K562 (cell line): ENCODE measurements around the gene MEAF6. TPM values are rescaled to one million over a fixed set of nuclear protein-coding genes. Genes with fewer than 3 reads are reported as not detected.

ENCODE experiments used
- ATAC-seq: fragments of 200-7000 bp; cut with Tn5 transposase; 3 replicates; pipeline ENCODE4 v1.9.1; 2020; ENCODE audit warnings: moderate library complexity
- BruUV-seq: library from RNA; stranded (reverse); fragments of 400-500 nt; replicated peaks from 2 replicates; lab custom pipeline; 2021; lab: Mats Ljungman, UMichigan
- CTCF ChIA-PET: fragments of 300-600 bp; formaldehyde crosslinking; extraction: SDS; loops from one replicate; lab custom pipeline; 2021; ENCODE audit warnings: low intra/inter-chr PET ratio; lab: Yijun Ruan, JAX
- POLR2A ChIA-PET: fragments of 300-600, 350-650 bp; sonication (Branson Sonifier 250); formaldehyde crosslinking; extraction: SDS; loops from one replicate; lab custom pipeline; 2021; ENCODE audit warnings: antibody characterized with exemption, inconsistent platforms; lab: Yijun Ruan, JAX
- DNase-seq, 4 experiments: peaks; one replicate each; pipeline versions ENCODE4 v3.0.0 to v3.0.0-alpha.2; 2011 to 2018; ENCODE audit warnings: low spot score in 3 of 4, mixed read lengths in 3 of 4; ENCODE audit errors: extremely low read depth in 1 of 4
- FAIRE-seq: peaks from 2 replicates; lab custom pipeline; 2011; peaks lifted over from hg19 to GRCh38; lab: Jason Lieb, UNC
- H2AFZ ChIP-seq: 2 replicates; pipeline ENCODE4 v1.6.0; 2011; ENCODE audit warnings: low read depth, low read length, control low read depth, inconsistent platforms
- H3K27ac ChIP-seq: fragments of 200-600 bp; 3 replicates; pipeline ENCODE4 v1.8.0; 2011; ENCODE audit warnings: low read depth, mild to moderate bottlenecking, control low read depth, inconsistent platforms, low read length, moderate library complexity, mixed read lengths; ENCODE audit errors: extremely low read depth
- H3K27me3 ChIP-seq, 2 experiments: fragments of 300-600 bp in 1 of 2; 2 replicates in 1 of 2; 3 replicates in 1 of 2; pipeline versions ENCODE4 v1.6.0 to v1.8.0; 2011; ENCODE audit warnings: inconsistent platforms in 2 of 2, low read length in 2 of 2, mild to moderate bottlenecking in 1 of 2, mixed read lengths in 1 of 2, moderate library complexity in 1 of 2; ENCODE audit not compliant: control insufficient read depth in 2 of 2, insufficient read depth in 2 of 2
- H3K36me3 ChIP-seq: fragments of 300-600 bp; 3 replicates; pipeline ENCODE4 v1.8.0; 2011; ENCODE audit warnings: mild to moderate bottlenecking, low read length, inconsistent platforms; ENCODE audit not compliant: control insufficient read depth, insufficient read depth
- H3K4me1 ChIP-seq, 2 experiments: fragments of 200-600 bp in 1 of 2; replicated peaks in 1 of 2; 2 replicates in 1 of 2; 3 replicates in 1 of 2; pipeline versions ENCODE4 v1.5.1 to v1.8.0; 2011; ENCODE audit warnings: inconsistent platforms in 2 of 2, low read length in 2 of 2, mild to moderate bottlenecking in 1 of 2, mixed read lengths in 1 of 2, moderate library complexity in 1 of 2; ENCODE audit not compliant: control insufficient read depth in 2 of 2, insufficient read depth in 2 of 2
- H3K4me2 ChIP-seq: 2 replicates; pipeline ENCODE4 v1.6.1; 2011; ENCODE audit warnings: low read length, control low read depth, inconsistent platforms, mixed read lengths; ENCODE audit not compliant: insufficient read depth
- H3K4me3 ChIP-seq: fragments of 200-600 bp; sonication (generic), shearing (Covaris generic); 2 replicates; pipeline ENCODE4 v1.5.1; 2016; ENCODE audit warnings: control low read depth, inconsistent platforms
- H3K79me2 ChIP-seq: fragments of 200-600 bp; 3 replicates; pipeline ENCODE4 v1.8.0; 2011; ENCODE audit warnings: low read length, inconsistent platforms; ENCODE audit not compliant: control insufficient read depth, insufficient read depth
- H3K9ac ChIP-seq, 2 experiments: 2 replicates each; pipeline versions ENCODE4 v1.6.0 to v1.6.1; 2011; ENCODE audit warnings: low read depth in 2 of 2, low read length in 2 of 2, control low read depth in 1 of 2, inconsistent platforms in 1 of 2, mild to moderate bottlenecking in 1 of 2, mixed read lengths in 1 of 2; ENCODE audit not compliant: insufficient read depth in 1 of 2
- H3K9me1 ChIP-seq: one replicate; pipeline ENCODE4 v1.6.0; 2011; ENCODE audit warnings: inconsistent platforms, mild to moderate bottlenecking, low read length, moderate library complexity; ENCODE audit not compliant: control insufficient read depth, insufficient read depth
- H3K9me3 ChIP-seq: replicated peaks from 2 replicates; pipeline ENCODE4 v1.5.1; 2011; ENCODE audit warnings: low read depth, low read length, inconsistent platforms; ENCODE audit not compliant: control insufficient read depth, insufficient read depth
- H4K20me1 ChIP-seq: replicated peaks from 2 replicates; pipeline ENCODE4 v1.6.1; 2011; ENCODE audit warnings: low read length, inconsistent platforms, mixed read lengths; ENCODE audit not compliant: control insufficient read depth, insufficient read depth
- FOS ChIP-seq: IDR thresholded peaks from 3 replicates; pipeline ENCODE4 v1.6.1; 2011; ENCODE audit not compliant: insufficient read length; ENCODE audit errors: extremely low read depth
- KAT7 ChIP-seq: sonication (generic); formaldehyde crosslinking; IDR thresholded peaks from 2 replicates; pipeline ENCODE4 v1.8.0; 2022; ENCODE audit warnings: missing genetic modification reagents, mild to moderate bottlenecking, borderline replicate concordance
- NFRKB ChIP-seq: fragments of 450-650 bp; IDR thresholded peaks from 2 replicates; pipeline ENCODE4 v1.6.1; 2016; ENCODE audit warnings: low read depth
- SMARCA5 ChIP-seq: fragments of 450-650 bp; IDR thresholded peaks from 2 replicates; pipeline ENCODE4 v1.6.1; 2016
- TEAD1 ChIP-seq, 2 experiments: fragments of 450-650 bp in 1 of 2; sonication (generic) in 1 of 2; formaldehyde crosslinking; IDR thresholded peaks; 2 replicates each; pipeline versions ENCODE4 v1.4.0 to v1.8.0; 2020 to 2022; ENCODE audit warnings: mild to moderate bottlenecking in 2 of 2, missing genetic modification reagents in 1 of 2
- WGBS: fragments of 100-300 bp; shearing (Covaris generic); methylation state at CpG from one replicate; pipeline ENCODE4 v1.1.6; 2016; ENCODE audit warnings: low coverage, mixed read lengths; ENCODE audit not compliant: insufficient coverage; ENCODE audit errors: missing lambda C conversion rate; 5-methylcytosine and 5-hydroxymethylcytosine counted together
- in situ Hi-C: fragments of 300-500 bp; cut with MboI; formaldehyde crosslinking; loops from 4 replicates; pipeline ENCODE4 v1.15.0; 2018; ENCODE audit warnings: inconsistent platforms, mixed read lengths
- intact Hi-C: fragments of 100-400 bp; cut with micrococcal nuclease; formaldehyde crosslinking; loops from 2 replicates; pipeline ENCODE4 v1.14.2; 2022
- polyA plus RNA-seq, 8 experiments: library from polyadenylated mRNA; depleted of rRNA in 4 of 8; stranded (reverse) in 5 of 8; unstranded in 3 of 8; fragments of >200 nt; fragmentation: Nextera tagmentation in 2 of 8; fragmentation: Illumina TruSeq in 1 of 8; extraction: Ambion mirVana in 2 of 8; extraction: Trizol in 1 of 8; gene quantifications; 2 replicates each; pipeline versions ENCODE4 v1.2.1 to v1.2.3, GENCODE V29; 2011 to 2014; ENCODE audit warnings: inconsistent platforms in 1 of 8, missing spikeins in 1 of 8
- total RNA-seq, 7 experiments: library from RNA; depleted of rRNA in 6 of 7; stranded (reverse); fragments of >200 nt in 6 of 7; fragmentation: Illumina TruSeq in 2 of 7; extraction: Trizol in 2 of 7; gene quantifications; 2 replicates each; pipeline versions ENCODE4 v1.2.1 to v1.2.3, GENCODE V29; 2011 to 2021; ENCODE audit warnings: low replicate concordance in 1 of 7
- TF ChIP-seq, protein P1 (sequence below): fragments of 250-450 bp; sonication (Bioruptor Pico); IDR thresholded peaks from 2 replicates; pipeline ENCODE4 v1.5.1; 2021; ENCODE audit warnings: mild to moderate bottlenecking
- TF ChIP-seq, protein P2 (sequence below): fragments of 250-450 bp; sonication (Bioruptor Pico); IDR thresholded peaks from 2 replicates; pipeline ENCODE4 v1.5.0; 2020; ENCODE audit warnings: mild to moderate bottlenecking
- TF ChIP-seq, protein P3 (sequence below): fragments of 450-650 bp; IDR thresholded peaks from 2 replicates; pipeline ENCODE4 v1.6.1; 2018; ENCODE audit not compliant: partially characterized antibody
- TF ChIP-seq, protein P4 (sequence below): fragments of 250-450 bp; sonication (Bioruptor Pico); IDR thresholded peaks from 2 replicates; pipeline ENCODE4 v1.8.0; 2022; ENCODE audit warnings: inconsistent platforms

MEAF6 gene
- total and polyA plus RNA-seq, 9 of the 15 experiments (the other 6 are each of a cell fraction or from before 2014, with no cell fraction given) = 55.0 to 151 (median 92.3) TPM

DNA sequence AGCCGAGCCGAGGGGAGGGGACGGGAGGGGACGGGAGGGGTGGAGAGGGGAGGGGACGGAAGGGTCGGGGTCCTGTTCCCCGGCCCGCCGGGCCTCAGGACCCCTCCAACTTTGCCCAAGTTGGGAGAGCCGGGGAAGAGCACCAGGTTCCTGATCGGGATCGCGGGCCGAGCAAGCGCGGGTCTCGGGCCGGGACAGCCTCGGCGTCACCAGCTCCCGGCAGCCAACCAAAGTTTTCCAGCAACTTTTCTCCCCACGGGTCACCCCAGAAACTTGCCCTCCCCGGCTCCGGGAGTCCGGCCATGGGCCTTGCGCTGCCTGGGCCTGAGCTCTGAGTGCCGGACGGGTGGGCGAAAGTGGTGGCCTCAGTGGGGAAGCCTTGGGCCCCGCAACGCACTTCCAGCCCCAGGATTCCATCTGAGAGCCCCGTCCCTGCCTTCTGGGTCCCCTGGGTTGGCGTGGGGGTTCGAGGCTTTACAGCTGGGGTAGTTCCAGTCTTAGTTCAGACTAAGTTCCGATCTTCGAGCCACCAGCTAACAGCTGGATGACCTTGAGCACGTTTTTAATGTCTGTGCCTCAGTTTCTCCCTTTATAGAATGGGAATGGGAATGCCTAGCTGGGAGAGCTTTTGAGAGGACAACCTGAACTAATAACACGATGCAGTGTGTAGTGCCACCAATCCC, 39.7 kb downstream of the MEAF6 start (continued):
- TF ChIP-seq TEAD1 (CRISPR knock-in tag; IDR thresholded peaks at IDR 0.05) = no peak
- TF ChIP-seq, protein P1, sequence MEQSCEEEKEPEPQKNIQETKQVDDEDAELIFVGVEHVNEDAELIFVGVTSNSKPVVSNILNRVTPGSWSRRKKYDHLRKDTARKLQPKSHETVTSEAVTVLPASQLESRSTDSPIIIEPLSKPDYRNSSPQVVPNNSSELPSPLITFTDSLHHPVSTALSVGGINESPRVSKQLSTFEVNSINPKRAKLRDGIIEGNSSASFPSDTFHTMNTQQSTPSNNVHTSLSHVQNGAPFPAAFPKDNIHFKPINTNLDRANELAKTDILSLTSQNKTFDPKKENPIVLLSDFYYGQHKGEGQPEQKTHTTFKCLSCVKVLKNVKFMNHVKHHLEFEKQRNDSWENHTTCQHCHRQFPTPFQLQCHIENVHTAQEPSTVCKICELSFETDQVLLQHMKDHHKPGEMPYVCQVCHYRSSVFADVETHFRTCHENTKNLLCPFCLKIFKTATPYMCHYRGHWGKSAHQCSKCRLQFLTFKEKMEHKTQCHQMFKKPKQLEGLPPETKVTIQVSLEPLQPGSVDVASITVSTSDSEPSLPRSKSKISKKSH = no peak
- TF ChIP-seq, protein P2, sequence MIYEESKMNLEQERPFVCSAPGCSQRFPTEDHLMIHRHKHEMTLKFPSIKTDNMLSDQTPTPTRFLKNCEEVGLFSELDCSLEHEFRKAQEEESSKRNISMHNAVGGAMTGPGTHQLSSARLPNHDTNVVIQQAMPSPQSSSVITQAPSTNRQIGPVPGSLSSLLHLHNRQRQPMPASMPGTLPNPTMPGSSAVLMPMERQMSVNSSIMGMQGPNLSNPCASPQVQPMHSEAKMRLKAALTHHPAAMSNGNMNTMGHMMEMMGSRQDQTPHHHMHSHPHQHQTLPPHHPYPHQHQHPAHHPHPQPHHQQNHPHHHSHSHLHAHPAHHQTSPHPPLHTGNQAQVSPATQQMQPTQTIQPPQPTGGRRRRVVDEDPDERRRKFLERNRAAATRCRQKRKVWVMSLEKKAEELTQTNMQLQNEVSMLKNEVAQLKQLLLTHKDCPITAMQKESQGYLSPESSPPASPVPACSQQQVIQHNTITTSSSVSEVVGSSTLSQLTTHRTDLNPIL (CRISPR knock-in tag) = no peak

DNA sequence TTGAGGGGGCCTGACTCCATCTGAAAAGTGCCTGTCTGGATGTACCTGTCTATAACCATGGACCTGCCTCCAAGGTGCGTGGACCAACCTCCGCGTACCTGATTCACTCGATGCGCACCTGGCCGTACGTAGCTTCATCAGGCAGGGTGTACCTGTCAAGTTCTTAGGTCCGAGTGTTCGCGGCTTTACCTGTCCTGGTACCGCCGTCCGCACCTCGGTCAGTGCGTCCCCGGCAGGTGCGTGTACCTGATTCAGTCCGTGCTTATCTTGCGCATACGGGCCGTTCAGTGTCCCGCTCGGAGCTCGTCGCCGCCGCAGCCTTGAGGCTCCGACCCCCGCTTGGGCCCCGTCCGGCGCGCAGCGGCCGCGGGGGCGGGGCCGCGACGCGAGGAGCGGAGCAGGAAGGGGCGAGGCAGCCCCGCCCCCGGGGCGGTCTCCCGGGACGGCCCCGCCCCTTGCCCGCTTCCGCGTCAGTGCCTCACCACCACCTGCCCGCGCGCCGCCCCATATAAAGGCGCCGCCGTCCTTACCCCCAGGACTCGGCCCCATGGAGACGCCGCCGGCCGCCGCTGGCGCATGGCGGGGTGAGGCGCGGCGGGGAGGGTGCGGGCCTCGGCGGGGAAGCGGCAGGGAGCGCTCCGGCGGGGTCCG, 40.4 kb downstream of the MEAF6 start, which contains the start of gene ZC3H12A:
Gene ZC3H12A, plus strand, starts transcription at position 535 of the 651 bp plus-strand sequence. CDS start 917 bp downstream, outside the sequence.
- ChIA-PET POLR2A (interaction anchor here (0.6 to 7.6 kb wide), 15 partner anchors 9 to 642 kb away, joined by 3 to 118 read pairs (median 4); partner anchors contain the start of genes RSPO1 and SNIP1), CTCF (no interaction called here)
- Histone ChIP-seq H4K20me1 (peaks cover 35% of the 10 kb centered on the region), H3K4me1 (peaks cover 52 to 62% of the 10 kb centered on the region in 2 experiments), H3K4me3 (peak within 1 kb of the TSS; percentile 77), H3K27me3 (0 out of 5 replicates have a peak, but pooled peaks cover 0 to 3% of the 10 kb centered on the region in 2 experiments), H3K4me2 (peak within 1 kb of the TSS; percentile 96), H3K27ac (peak within 1 kb of the TSS; percentile 94), H3K9me3 (no peaks in the 10 kb centered on the region), H3K36me3 (peaks cover 38% of the 10 kb centered on the region), H3K9me1 (peaks cover 7% of the 10 kb centered on the region), H2AFZ (peak within 1 kb of the TSS; percentile 91), H3K9ac (peak within 1 kb of the TSS; percentile 86 to 98), H3K79me2 (peaks cover 48% of the 10 kb centered on the region)
- in situ Hi-C loops = no loop called here
- intact Hi-C loops = loop anchor here (10.0 kb wide), 1 partner anchor 81 kb away; the partner anchor contains the start of genes DNALI1 and SNIP1
- DNase-seq (peak; percentile 96 to 99 (median 99)), FAIRE-seq (no peak), ATAC-seq (peak; percentile 87)
- BruUV-seq = no TSS peak
- WGBS = 1% methylated on average over 74 of the region's 78 CpGs
- no peak for TF ChIP-seq FOS
- no peak for TF ChIP-seq NFRKB
- TF ChIP-seq SMARCA5 = no peak
- TF ChIP-seq, protein P3, sequence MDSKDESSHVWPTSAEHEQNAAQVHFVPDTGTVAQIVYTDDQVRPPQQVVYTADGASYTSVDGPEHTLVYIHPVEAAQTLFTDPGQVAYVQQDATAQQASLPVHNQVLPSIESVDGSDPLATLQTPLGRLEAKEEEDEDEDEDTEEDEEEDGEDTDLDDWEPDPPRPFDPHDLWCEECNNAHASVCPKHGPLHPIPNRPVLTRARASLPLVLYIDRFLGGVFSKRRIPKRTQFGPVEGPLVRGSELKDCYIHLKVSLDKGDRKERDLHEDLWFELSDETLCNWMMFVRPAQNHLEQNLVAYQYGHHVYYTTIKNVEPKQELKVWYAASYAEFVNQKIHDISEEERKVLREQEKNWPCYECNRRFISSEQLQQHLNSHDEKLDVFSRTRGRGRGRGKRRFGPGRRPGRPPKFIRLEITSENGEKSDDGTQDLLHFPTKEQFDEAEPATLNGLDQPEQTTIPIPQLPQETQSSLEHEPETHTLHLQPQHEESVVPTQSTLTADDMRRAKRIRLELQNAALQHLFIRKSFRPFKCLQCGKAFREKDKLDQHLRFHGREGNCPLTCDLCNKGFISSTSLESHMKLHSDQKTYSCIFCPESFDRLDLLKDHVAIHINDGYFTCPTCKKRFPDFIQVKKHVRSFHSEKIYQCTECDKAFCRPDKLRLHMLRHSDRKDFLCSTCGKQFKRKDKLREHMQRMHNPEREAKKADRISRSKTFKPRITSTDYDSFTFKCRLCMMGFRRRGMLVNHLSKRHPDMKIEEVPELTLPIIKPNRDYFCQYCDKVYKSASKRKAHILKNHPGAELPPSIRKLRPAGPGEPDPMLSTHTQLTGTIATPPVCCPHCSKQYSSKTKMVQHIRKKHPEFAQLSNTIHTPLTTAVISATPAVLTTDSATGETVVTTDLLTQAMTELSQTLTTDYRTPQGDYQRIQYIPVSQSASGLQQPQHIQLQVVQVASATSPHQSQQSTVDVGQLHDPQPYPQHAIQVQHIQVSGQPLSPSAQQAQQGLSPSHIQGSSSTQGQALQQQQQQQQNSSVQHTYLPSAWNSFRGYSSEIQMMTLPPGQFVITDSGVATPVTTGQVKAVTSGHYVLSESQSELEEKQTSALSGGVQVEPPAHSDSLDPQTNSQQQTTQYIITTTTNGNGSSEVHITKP = peak; percentile 14
- peak; percentile 93; the same call in 1 of the 2 replicates for TF ChIP-seq KAT7 (CRISPR knock-in tag)
- TF ChIP-seq, protein P4, sequence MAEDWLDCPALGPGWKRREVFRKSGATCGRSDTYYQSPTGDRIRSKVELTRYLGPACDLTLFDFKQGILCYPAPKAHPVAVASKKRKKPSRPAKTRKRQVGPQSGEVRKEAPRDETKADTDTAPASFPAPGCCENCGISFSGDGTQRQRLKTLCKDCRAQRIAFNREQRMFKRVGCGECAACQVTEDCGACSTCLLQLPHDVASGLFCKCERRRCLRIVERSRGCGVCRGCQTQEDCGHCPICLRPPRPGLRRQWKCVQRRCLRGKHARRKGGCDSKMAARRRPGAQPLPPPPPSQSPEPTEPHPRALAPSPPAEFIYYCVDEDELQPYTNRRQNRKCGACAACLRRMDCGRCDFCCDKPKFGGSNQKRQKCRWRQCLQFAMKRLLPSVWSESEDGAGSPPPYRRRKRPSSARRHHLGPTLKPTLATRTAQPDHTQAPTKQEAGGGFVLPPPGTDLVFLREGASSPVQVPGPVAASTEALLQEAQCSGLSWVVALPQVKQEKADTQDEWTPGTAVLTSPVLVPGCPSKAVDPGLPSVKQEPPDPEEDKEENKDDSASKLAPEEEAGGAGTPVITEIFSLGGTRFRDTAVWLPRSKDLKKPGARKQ (CRISPR knock-in tag) = no peak
